Endothelial cell (in vitro differentiated cells): ENCODE results near the gene CHIT1. TPM values are rescaled to one million over a fixed set of nuclear protein-coding genes. Genes with fewer than 3 reads are reported as not detected.
"Not testable (repeated sequence)": the region's sequence is repeated elsewhere in the genome, so short reads cannot be mapped to it uniquely, and the experiment has no call there.

ENCODE experiments used
- DNase-seq: peaks from one replicate; pipeline ENCODE4 v3.0.0; 2021; ENCODE audit warnings: low spot score
- H3K27ac Mint-ChIP-seq: one replicate; pipeline ENCODE4 v1.8.0; 2021; ENCODE audit warnings: mixed read lengths, inconsistent platforms; ENCODE audit not compliant: unreplicated experiment
- H3K27me3 Mint-ChIP-seq: one replicate; pipeline ENCODE4 v1.8.0; 2021; ENCODE audit warnings: mild to moderate bottlenecking, moderate library complexity, mixed read lengths, inconsistent platforms; ENCODE audit not compliant: unreplicated experiment
- H3K36me3 Mint-ChIP-seq: one replicate; pipeline ENCODE4 v1.8.0; 2021; ENCODE audit warnings: mild to moderate bottlenecking, low read depth, mixed read lengths, inconsistent platforms; ENCODE audit not compliant: unreplicated experiment
- H3K4me1 Mint-ChIP-seq: one replicate; pipeline ENCODE4 v1.8.0; 2021; ENCODE audit warnings: mild to moderate bottlenecking, mixed read lengths, inconsistent platforms; ENCODE audit not compliant: unreplicated experiment
- H3K4me3 Mint-ChIP-seq: one replicate; pipeline ENCODE4 v1.8.0; 2021; ENCODE audit warnings: mild to moderate bottlenecking, mixed read lengths, inconsistent platforms; ENCODE audit not compliant: unreplicated experiment
- H3K9me3 Mint-ChIP-seq: one replicate; pipeline ENCODE4 v1.8.0; 2021; ENCODE audit warnings: mixed read lengths, inconsistent platforms; ENCODE audit not compliant: unreplicated experiment
- CTCF ChIP-seq: fragments of 200-600 bp; sonication (generic); IDR thresholded peaks from one replicate; pipeline ENCODE4 v1.5.0; 2021; ENCODE audit warnings: antibody characterized with exemption; ENCODE audit not compliant: unreplicated experiment
- total RNA-seq: library from RNA; stranded (reverse); fragmentation: NEBNext Ultra II Directional; extraction: Animal tissue kit (Norgen Biotek cat#: 25700); gene quantifications from one replicate; pipeline ENCODE4 v1.2.1, GENCODE V29; 2021; ENCODE audit not compliant: unreplicated experiment

The CHIT1 gene
- total RNA-seq, 1 donor from 2014 or later, result not detected

- no peaks in the 10 kb centered on the region for H3K36me3 Mint-ChIP-seq
- peaks cover 3% of the 10 kb centered on the region for H3K4me1 Mint-ChIP-seq
- H3K4me3 Mint-ChIP-seq, result no peak overlapping the region
- H3K9me3 Mint-ChIP-seq, result no peaks in the 10 kb centered on the region
- no peak overlapping the region for H3K27ac Mint-ChIP-seq
- DNase-seq, result no peak
- H3K27me3 Mint-ChIP-seq, result peaks cover 3% of the 10 kb centered on the region
- TF ChIP-seq CTCF, result peak; percentile 16
Measured at GRCh38 chr1:203270448-203270847, 41.0 kb upstream of the CHIT1 start.

- H3K4me1 Mint-ChIP-seq, result peaks cover 3% of the 10 kb centered on the region
- no peak for TF ChIP-seq CTCF
- H3K27ac Mint-ChIP-seq, result no peak overlapping the region
- no peaks in the 10 kb centered on the region for H3K36me3 Mint-ChIP-seq
- H3K27me3 Mint-ChIP-seq, result no peaks in the 10 kb centered on the region
- H3K4me3 Mint-ChIP-seq, result no peak overlapping the region
- no peaks in the 10 kb centered on the region for H3K9me3 Mint-ChIP-seq
- DNase-seq, result no peak
Measured at GRCh38 chr1:203269654-203270020, 40.2 kb upstream of the CHIT1 start.

- peak; percentile 98 for TF ChIP-seq CTCF
- Mint-ChIP-seq H3K9me3 (no peaks in the 10 kb centered on the region), H3K27me3 (no peaks in the 10 kb centered on the region), H3K36me3 (no peaks in the 10 kb centered on the region), H3K4me1 (peaks cover 3% of the 10 kb centered on the region), H3K27ac (no peak overlapping the region), H3K4me3 (no peak overlapping the region)
- peak; percentile 58 for DNase-seq
Measured at GRCh38 chr1:203268901-203269653, 39.6 kb upstream of the CHIT1 start.

GRCh38 chr1:203267912-203268311 lies 38.4 kb upstream of the CHIT1 start:
- no peaks in the 10 kb centered on the region for H3K27me3 Mint-ChIP-seq
- no peak for DNase-seq
- peaks cover 3% of the 10 kb centered on the region for H3K4me1 Mint-ChIP-seq
- H3K9me3 Mint-ChIP-seq, result no peaks in the 10 kb centered on the region
- peak overlapping the region; percentile 91 for H3K4me3 Mint-ChIP-seq
- peak overlapping the region; percentile 9 for H3K27ac Mint-ChIP-seq
- H3K36me3 Mint-ChIP-seq, result no peaks in the 10 kb centered on the region
- no peak for TF ChIP-seq CTCF

GRCh38 chr1:203267347-203267846 lies 37.9 kb upstream of the CHIT1 start:
- Mint-ChIP-seq H3K9me3 (no peaks in the 10 kb centered on the region), H3K36me3 (no peaks in the 10 kb centered on the region)

GRCh38 chr1:203266140-203266539 lies 36.7 kb upstream of the CHIT1 start:
- not testable (repeated sequence) for H3K4me3 Mint-ChIP-seq, H3K27me3 Mint-ChIP-seq, DNase-seq, H3K36me3 Mint-ChIP-seq, H3K27ac Mint-ChIP-seq, H3K9me3 Mint-ChIP-seq, H3K4me1 Mint-ChIP-seq

More at GRCh38 chr1:203267347-203267846, 37.9 kb upstream of the CHIT1 start:
- TF ChIP-seq CTCF, result peak; percentile 92
- peak; percentile 84 for DNase-seq
- H3K4me1 Mint-ChIP-seq, result peaks cover 3% of the 10 kb centered on the region
- peak overlapping the region; percentile 9 for H3K27ac Mint-ChIP-seq
- H3K4me3 Mint-ChIP-seq, result peak overlapping the region; percentile 91
- H3K27me3 Mint-ChIP-seq, result no peaks in the 10 kb centered on the region
